ACC112 (cell line): ENCODE data around the gene ARHGEF39.
"Not testable (repeated sequence)": the region's sequence is repeated elsewhere in the genome, so short reads cannot be mapped to it uniquely, and the experiment has no call there.

Experiments used
- H2AFZ ChIP-seq: fragments of 200-600 bp; sonication (generic); one replicate; pipeline ENCODE4 v1.6.0; 2017; ENCODE audit warnings: antibody characterized with exemption, low read length; ENCODE audit not compliant: unreplicated experiment
- H3K27ac ChIP-seq: fragments of 200-600 bp; sonication (generic); 2 replicates; pipeline ENCODE4 v1.5.1; 2014; ENCODE audit warnings: low read depth, mild to moderate bottlenecking, antibody characterized with exemption, low read length, moderate library complexity
- H3K27me3 ChIP-seq: fragments of 200-600 bp; sonication (generic); 2 replicates; pipeline ENCODE4 v1.6.1; 2014; ENCODE audit warnings: mild to moderate bottlenecking, antibody characterized with exemption, low read length, moderate library complexity, mixed read lengths; ENCODE audit not compliant: insufficient read depth
- H3K36me3 ChIP-seq: fragments of 200-600 bp; sonication (generic); 2 replicates; pipeline ENCODE4 v1.6.1; 2016; ENCODE audit warnings: mild to moderate bottlenecking, antibody characterized with exemption, low read length, moderate library complexity, mixed read lengths; ENCODE audit not compliant: insufficient read depth
- H3K4me1 ChIP-seq: fragments of 200-600 bp; sonication (generic); one replicate; pipeline ENCODE4 v1.6.1; 2016; ENCODE audit warnings: low read length, mixed read lengths; ENCODE audit not compliant: insufficient read depth, unreplicated experiment, control insufficient read depth
- H3K4me3 ChIP-seq: fragments of 200-600 bp; sonication (generic); 2 replicates; pipeline ENCODE4 v1.5.1; 2014; ENCODE audit warnings: mild to moderate bottlenecking, low read depth, low read length
- H3K79me2 ChIP-seq: fragments of 200-600 bp; sonication (generic); one replicate; pipeline ENCODE4 v1.6.0; 2016; ENCODE audit warnings: low read length; ENCODE audit not compliant: control insufficient read depth, unreplicated experiment, insufficient read depth

The ARHGEF39 gene

DNA sequence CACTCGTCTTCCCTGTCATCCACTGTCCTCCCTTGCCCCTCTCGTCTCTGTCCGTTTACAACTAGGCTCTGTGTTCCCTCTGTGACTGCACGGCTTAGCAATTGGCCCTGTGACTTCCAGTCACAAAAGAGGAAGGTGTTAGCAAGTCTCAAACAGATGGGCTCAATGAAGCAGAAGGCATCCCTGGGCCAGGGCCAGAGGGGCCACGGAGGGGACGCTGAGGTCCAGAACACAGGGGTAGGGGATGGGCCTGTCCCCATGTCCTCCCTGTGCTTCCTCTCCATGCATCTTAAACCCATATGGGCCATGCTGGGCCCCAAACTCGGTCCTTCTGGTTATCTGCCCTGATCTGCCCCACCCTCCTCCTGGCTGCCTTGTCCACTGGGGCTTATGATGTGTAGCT is 46.7 kb downstream of the ARHGEF39 start, which contains the start of gene CD72:
Gene CD72, minus strand, starts transcription at position 89 of the 403 bp plus-strand sequence. CDS start 110 bp downstream, outside the sequence.
- Histone ChIP-seq H3K4me1 (no peaks in the 10 kb centered on the region), H3K27me3 (peaks cover 37% of the 10 kb centered on the region), H3K36me3 (no peaks in the 10 kb centered on the region), H3K27ac (no peak within 1 kb of the TSS), H3K79me2 (no peaks in the 10 kb centered on the region), H2AFZ (peak within 1 kb of the TSS; percentile 4), H3K4me3 (peak within 1 kb of the TSS; percentile 42; the same call in 1 of the 2 replicates)

DNA sequence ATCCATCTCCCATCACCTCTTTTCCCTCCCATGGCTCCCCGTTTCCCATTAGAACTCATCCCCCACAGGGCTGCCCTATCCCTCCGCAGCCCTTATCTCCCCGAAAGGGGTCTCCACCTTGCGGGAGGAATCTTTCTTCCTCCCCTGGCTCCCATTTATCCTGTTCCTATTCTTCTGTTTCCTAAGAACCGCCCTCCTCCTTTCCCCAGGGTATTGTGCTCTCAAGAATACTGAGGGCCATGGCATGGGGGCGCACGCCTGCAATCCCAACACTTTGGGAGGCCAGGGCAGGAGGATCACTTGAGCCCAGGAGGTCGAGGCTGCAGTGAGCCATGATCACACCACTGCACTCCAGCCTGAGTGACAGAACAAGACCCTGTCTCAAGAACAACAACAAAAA is 47.4 kb downstream of the ARHGEF39 start:
- peaks cover 37% of the 10 kb centered on the region for H3K27me3 ChIP-seq
- peak overlapping the region; percentile 4 for H2AFZ ChIP-seq
- peak overlapping the region; percentile 42; the same call in 1 of the 2 replicates for H3K4me3 ChIP-seq
- H3K27ac ChIP-seq = no peak overlapping the region
- H3K36me3 ChIP-seq = no peaks in the 10 kb centered on the region
- no peaks in the 10 kb centered on the region for H3K4me1 ChIP-seq
- no peaks in the 10 kb centered on the region for H3K79me2 ChIP-seq

DNA sequence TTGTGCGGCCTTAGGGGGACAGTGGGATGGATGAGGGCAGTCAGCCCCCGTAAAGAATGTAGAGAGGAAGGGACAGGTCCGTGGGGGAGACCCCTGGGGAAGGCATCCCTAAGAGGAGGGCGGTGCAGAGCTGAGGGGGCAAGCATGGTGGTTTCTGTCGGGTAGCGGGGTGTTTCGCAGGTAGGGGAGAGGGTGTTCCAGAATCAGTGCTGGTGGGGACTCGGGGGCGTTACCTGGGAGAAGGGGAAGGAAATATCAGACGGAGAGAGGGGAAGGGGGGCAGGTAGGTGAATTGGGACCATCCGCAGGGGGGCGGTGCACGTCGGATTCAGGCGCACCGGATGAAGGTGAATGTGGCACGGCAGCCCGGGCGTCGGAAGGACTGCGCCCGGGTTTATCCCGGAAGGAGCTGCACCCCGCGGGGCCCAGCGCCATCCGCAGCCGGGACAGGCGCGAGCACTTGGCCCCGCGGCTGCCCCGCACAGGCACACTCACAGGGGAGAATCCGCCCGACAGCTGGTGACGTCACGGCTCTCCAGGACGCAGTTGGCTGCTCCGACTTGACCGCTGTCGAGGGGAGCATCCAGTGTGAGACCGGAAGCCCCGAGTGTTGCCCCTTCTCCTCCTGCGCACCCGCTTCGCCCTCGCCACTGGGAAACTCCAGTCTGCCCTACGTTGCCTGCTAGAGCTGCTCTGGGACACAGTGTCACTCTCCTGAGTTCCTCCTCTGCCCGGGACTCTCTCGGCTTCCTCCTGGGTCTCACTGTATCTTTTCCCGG is 48.1 kb downstream of the ARHGEF39 start:
- Histone ChIP-seq H3K4me1 (no peaks in the 10 kb centered on the region), H3K36me3 (no peaks in the 10 kb centered on the region), H3K4me3 (peak overlapping the region; percentile 42; the same call in 1 of the 2 replicates), H3K79me2 (no peaks in the 10 kb centered on the region), H3K27me3 (peaks cover 37% of the 10 kb centered on the region), H3K27ac (no peak overlapping the region), H2AFZ (peak overlapping the region; percentile 4)

GRCh38 chr9:35615981-35616680 is 48.9 kb downstream of the ARHGEF39 start:
- H3K4me3 ChIP-seq = no peak overlapping the region
- no peak overlapping the region for H2AFZ ChIP-seq
- no peaks in the 10 kb centered on the region for H3K4me1 ChIP-seq
- no peaks in the 10 kb centered on the region for H3K79me2 ChIP-seq
- no peaks in the 10 kb centered on the region for H3K36me3 ChIP-seq
- peaks cover 37% of the 10 kb centered on the region for H3K27me3 ChIP-seq
- no peak overlapping the region for H3K27ac ChIP-seq

- Histone ChIP-seq H3K4me3 (no peak overlapping the region), H3K36me3 (no peaks in the 10 kb centered on the region), H2AFZ (no peak overlapping the region), H3K4me1 (no peaks in the 10 kb centered on the region), H3K27me3 (peaks cover 31% of the 10 kb centered on the region), H3K27ac (no peak overlapping the region), H3K79me2 (no peaks in the 10 kb centered on the region)
Observed at GRCh38 chr9:35612843-35613242, 52.2 kb downstream of the ARHGEF39 start.

DNA sequence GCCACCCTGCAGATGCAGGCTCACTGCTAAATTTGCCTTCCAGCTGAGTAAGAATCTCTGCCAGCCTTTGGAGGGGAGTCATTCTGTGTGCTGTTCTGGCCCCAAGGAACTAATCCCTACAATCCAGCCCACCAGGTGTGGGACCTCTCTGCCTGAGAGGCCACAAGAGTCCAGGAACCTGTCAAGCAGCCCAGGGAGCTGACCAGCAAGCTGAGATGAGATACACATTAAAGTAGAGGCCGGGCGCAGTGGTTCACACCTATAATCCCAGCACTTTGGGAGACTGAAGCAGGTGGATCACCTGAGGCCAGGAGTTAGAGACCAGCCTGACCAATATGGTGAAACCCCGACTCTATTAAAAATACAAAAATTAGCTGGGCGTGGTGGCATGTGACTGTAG is 52.9 kb downstream of the ARHGEF39 start:
- H3K79me2 ChIP-seq, H3K27ac ChIP-seq, H2AFZ ChIP-seq, H3K36me3 ChIP-seq, H3K4me1 ChIP-seq, H3K4me3 ChIP-seq: not testable (repeated sequence)
- H3K27me3 ChIP-seq = peaks cover 23% of the 10 kb centered on the region

DNA sequence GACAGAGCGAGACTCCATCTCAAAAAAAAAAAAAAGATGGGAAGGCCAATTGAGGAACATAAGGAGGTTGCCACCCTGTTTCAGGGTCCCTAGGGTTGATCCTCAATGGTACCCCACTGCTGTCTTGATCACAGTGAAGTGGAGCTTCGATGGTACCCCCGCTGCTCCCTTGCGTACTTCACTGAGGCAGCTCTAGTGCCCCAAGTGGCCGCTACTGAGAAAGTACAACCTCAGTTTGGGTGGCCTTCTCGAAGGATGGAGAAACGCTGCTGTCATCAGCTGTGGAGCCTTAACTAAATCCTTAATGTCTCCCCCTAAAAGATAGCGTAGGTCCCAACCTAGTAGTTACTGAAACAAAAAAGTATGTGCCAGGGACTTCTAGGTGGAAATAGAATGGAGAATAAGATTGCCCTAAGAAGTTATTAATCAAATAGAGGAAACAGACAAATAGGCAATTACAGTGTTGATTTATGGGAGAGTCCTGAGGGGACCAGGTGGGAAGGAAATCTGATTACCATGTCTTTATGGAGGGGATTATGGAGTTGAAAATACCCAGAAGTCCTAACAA is 53.7 kb downstream of the ARHGEF39 start:
- Histone ChIP-seq H2AFZ (no peak overlapping the region), H3K27me3 (peaks cover 16% of the 10 kb centered on the region), H3K4me1 (peaks cover 6% of the 10 kb centered on the region), H3K27ac (no peak overlapping the region), H3K36me3 (no peaks in the 10 kb centered on the region), H3K4me3 (no peak overlapping the region), H3K79me2 (peaks cover 4% of the 10 kb centered on the region)

DNA sequence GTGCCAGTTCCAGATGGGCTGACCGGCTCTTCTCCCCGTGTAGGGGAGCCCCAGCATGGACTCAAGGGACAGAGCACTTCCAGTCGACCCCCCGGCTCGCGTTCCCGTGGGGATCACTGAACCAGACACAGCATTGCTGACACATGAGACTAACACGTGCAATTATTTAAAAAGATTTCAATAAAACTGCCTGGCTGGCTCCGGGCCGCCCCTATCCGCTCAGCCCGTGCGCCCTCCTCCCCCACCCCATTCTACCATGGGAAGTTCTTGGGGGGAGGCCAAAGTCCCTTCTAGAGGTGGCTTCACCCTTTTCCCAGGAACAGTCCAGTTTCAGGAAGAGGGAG is 55.2 kb downstream of the ARHGEF39 start:
- Histone ChIP-seq H2AFZ (no peak overlapping the region), H3K79me2 (peaks cover 4% of the 10 kb centered on the region), H3K27me3 (0 out of 2 replicates have a peak, but pooled peaks cover 5% of the 10 kb centered on the region), H3K4me1 (peaks cover 9% of the 10 kb centered on the region), H3K36me3 (no peaks in the 10 kb centered on the region), H3K27ac (no peak overlapping the region), H3K4me3 (no peak overlapping the region)
